Amygdala (tissue), 56 donors: ENCODE measurements around the gene COL5A1.
"Not testable (repeated sequence)": the region's sequence is repeated elsewhere in the genome, so short reads cannot be mapped to it uniquely, and the experiment has no call there.

Experiments used
- DNase-seq, 56 donors: peaks; one replicate each; lab custom pipeline; 2025; lab: John Stamatoyannopoulos, UW

The COL5A1 gene

GRCh38 chr9:134637696-134638501 lies 3.7 kb upstream of the COL5A1 start:
- DNase-seq, result no peak

- no peak for DNase-seq
Measured at GRCh38 chr9:134638502-134639090, 3.0 kb upstream of the COL5A1 start.

DNA sequence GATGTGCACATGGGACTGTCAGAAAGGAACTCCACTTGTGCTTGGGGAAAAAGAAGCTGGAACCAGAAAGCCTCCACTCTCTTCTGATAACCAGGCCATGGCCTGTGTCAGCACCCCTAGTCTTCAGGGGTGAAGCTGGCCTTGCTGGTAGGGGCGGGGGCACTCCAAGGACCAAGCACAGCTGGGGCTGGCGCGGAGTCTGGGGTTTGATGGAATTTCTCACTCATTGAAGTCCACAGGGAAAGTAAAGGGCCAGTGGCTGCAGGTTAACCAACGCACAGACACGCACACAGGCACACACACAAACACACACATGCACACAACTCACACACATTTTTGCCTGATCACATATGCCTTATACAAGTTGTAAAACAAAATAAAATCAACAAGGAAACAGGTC lies 1.6 kb upstream of the COL5A1 start:
- DNase-seq, result no peak

DNA sequence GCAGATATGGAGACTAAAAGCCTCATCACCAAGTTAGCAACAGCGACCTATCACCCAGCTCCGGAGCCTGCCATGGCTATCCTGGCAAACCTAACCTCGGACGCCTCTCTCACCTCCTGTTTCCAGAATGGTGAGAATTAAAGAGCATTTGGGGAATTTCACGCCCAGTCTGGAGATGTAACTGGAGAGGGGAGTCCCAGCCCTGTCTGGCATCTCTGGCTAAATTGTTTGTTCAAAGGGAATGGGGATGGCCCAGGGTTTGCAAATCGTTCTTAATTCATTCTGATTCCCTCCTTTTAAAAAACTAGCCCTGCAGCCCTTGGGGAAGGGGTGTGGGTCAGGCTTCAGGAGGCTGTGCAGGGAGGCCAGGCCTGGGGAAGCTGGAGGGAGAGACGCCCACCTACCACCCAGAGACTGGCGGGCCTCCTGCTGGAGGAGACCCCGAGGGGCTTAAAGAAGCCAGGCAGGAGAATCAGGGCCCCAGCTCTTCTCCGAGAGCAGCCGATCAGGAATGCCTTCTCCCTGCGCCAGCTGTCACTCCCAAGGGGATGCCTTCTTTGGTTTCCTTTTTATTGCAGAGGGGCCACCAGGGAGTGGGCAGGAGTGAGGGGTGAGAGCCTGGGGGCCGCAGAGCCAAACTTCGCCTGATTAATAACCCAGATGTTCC lies 964 bp upstream of the COL5A1 start:
- no peak for DNase-seq

GRCh38 chr9:134641990-134642384 lies 384 bp downstream of the COL5A1 start:
- no peak for DNase-seq

DNA sequence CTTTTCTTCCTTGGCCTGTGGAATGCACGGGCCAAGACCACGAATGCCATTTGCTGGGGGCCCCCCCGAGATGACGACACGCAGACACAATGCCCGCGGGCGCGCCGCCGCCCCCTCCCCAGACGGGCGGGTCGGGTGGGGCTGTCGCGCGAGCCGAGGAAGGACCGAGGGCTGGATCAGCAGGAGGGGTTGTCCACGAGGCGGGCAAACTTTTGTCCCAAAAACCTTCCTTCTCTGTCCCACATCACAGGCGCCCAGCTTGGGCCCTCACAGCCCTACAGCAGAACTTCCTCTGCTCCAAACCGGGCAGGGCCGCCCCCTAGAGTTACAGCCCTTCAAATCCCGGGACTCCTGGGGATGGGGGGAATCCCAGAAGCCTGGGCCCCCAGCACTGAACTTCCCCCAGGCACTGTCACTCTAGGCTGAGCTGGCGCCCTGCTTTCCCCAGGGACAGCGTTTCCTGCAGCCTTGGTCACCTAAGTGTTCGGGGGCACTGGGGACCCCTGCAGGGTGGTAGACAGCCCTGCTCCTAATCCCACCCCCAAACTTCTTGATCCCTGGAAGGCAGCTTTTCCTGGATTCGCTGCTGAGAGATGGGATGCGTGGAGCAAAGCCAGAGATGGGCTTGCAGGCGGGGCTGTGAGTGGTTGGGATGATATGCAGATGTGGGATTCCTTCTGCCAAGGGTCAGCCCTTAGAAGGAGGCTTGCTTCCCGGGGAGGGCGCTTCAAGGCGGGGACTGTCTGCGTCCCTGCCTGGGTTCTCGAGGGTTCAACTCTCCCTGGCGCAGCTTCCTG lies 980 bp downstream of the COL5A1 start:
- peak in 1 of 56 donors; percentile 30 for DNase-seq

- DNase-seq, result no peak
Measured at GRCh38 chr9:134643222-134643671, 1.6 kb downstream of the COL5A1 start.

GRCh38 chr9:134644401-134644724 lies 2.8 kb downstream of the COL5A1 start:
- DNase-seq, result not testable (repeated sequence)

DNA sequence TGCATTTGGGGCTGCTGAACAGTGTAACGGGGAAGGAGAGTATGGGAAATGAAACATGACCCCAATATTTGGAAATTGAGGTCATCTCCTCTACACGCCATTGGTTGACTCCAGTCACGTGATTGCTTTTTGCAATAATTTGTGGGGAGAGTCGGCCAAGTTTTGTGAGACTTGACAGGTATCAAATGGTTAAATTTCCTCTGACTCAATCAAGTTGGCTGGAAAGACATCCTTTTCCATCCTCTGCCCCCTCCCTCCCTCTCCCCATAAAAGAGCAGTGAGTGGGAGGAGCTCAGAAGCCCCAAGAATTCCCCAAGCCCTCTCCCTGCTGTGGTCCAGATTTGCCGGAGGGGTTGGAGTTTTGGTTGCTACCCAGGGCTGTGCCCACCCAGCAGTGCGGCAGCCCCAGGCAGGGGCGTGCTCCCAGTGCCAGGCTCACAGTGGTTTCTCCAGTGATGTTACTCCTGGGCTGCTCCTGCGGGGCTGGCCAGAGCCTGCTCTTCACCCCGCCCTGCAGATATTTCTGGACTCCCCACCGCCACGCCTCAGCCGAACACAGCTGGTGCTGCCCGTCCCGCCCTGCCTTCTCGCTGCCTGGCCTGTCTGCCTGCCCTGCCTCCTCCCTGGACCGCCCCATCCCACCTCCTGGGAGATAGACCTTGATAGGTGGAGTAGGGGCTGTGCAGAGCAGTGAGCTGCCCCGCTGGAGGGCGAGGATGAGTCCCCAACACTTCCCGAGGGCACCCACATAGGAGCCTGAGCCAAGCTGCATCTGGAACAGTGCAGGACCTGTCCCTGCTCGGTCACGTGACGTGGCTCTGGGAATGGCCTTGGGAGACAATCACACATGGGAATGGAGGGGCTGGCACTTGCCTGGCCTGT lies 3.4 kb downstream of the COL5A1 start:
- DNase-seq, result peak in 3 of 56 donors; percentile 15 to 35 (median 26)

DNA sequence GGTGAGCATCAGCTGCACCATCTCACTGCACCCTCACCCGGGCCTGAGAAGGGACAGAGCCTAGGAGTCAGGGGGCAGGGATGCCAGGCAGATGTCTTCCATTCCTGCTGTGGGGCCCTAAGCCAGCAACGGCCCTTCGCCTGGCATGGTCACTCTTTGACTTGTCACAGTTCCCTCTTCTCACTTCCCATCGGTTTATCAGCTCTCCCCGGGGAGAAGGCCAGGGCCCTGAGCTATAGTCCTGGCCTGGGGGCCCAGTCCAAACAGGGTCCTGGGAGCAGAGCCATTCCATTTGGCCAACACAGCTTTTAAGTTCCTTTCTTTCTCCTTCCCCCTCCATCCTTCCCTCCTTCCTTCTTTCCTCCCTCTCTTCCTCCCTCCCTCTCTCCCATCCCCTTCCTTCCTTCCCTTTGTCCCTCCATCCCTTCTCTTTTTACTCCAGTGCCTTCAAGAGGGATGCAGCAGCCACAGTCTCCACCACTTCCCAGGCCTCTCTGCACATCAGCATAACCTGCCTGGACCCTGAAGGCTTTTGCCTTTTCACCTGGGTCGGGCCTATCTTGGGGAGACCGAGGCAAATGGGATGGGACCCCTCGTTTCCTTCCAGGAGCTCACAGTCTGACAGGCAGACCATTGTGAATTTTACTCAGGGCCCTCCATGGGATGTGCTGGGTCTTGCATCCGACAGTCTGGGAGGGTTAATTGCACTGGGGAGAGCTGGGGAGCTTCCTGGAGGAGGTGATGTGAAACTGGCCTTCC lies 4.2 kb downstream of the COL5A1 start:
- no peak for DNase-seq

GRCh38 chr9:134647359-134648080 lies 5.9 kb downstream of the COL5A1 start:
- no peak for DNase-seq

DNA sequence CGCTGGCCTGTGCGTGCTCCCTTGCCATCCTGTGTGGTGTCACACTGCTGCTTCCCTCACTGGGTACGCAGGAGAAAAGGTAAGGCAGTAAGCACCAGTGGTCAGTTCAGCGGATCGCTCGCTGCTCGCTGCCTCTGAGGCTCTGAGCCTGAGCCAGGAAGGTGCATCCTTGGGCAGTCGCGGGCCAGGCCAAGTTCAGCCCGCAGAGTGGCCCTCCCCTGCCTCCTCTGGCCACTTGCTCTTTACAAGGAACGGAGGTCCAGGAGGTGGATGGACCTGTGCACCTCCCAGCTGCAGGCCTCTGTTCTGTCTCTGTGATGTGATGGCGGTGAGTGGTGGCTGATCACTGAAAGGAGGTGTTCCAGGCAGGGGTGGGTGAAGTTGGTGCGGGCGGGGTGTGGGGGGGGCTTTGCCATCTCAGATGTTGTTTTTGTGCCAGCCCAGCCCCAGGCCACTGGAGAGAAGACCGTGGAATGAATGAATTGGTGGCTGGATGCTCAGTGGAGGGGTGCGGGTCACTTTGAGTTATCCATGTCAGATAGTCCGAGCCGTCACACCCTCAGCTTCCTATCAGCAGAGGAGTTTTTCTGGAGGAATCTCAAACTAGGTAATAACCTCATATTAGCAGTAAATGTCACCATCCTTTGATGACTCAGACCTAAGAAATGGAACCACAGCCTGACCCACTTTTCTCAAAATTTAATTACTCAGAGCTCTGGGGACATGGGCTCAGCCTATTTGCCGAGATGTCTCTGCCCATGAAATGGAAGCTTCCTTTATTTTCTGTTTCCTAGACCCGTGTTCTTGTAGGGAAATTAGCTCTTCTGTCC lies 7.3 kb downstream of the COL5A1 start:
- DNase-seq, result no peak

- DNase-seq, result no peak
Measured at GRCh38 chr9:134650431-134651190, 9.0 kb downstream of the COL5A1 start.

DNA sequence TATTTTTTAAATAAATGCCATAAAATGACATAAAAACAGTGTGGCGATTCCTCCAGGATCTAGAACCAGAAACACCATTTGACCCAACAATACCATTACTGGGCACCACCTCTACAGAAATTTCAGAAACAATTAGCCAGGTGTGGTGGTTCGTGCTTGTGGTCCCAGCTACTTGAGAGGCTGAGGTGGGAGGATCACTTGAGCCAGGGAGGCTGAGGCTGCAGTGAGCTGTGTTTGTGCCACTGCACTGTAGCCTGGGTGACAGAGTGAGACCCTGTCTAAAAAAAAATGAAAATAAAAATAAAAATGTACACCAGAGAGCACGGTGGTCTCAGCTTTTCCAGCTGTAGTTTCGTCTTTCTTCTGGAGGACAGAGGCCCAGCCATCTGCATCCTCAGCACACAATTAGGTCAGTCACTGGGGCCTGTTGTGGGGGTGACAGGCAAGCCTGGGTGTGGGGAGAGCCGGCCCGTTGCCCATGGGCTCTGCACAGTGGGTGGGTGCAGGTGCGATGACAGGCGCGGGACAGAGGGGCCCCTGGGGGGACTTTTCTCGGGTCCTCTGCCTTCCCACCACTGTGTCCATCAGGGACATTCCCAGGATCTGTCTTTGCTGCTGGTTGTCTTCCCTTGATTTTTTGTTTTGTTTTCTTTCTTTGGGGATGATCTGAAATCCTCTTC lies 9.8 kb downstream of the COL5A1 start:
- DNase-seq, result no peak

DNA sequence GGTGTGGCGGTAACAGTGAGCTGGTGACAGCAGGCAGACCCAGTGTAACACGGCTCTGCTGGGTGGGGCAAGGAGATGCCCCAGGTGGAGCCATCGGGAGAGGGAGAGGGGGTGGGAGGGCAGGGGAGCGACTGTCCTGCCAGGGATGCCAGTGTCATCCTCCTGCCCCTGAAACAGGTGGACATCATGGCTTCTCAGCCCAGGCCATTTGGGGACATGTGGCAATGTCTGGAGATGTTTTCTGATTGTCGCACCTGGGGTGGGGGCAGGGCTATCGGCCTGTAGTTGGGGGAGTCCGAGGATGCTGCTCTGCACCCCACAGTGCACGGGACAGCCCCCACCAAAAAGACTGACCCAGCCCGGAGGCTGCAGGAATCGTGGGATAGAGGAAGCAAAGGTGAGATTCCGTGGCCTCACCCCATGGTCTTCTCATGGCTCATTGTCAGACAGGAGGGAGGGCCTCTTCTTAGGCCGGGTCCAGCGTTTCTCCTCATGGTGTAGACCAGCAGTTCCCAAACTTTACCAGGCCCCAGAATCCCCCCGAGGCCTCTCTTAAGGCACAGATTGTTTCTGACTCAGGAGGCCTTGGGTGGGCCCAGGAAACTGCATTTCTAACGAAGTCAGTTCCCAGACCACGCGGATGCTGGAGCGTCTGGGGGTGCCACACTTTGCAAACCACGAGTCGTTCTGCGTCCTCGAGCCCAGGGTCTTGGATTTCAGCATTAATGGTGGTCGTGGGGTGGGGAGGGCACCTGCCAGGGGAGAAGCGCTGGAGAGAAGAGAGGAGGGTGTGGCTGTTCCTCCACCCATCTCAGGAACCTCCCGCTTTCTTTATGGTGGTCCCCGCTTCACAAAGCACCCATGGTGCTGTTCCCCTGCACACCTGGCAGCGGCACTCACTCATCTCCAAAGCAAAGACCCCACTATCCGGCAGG lies 11.0 kb downstream of the COL5A1 start:
- no peak for DNase-seq
